SK-MEL-5 (cell line): ENCODE results near the gene SERGEF. TPM values are rescaled to one million over a fixed set of nuclear protein-coding genes. Genes with fewer than 3 reads are reported as not detected.
A peak's percentile ranks its signal among the peaks of the same experiment; 100 is the strongest.

Experiments
- DNase-seq: peaks from one replicate; pipeline ENCODE4 v3.0.0-alpha.2; 2016; ENCODE audit warnings: low read depth, low spot score
- in situ Hi-C: cut with HindIII; loops from 2 replicates; pipeline ENCODE4 v1.10.0; 2016; ENCODE audit warnings: low sequenced_read_pairs, high pct_unique_total_duplicates, low pct_unique_long_range_greater_than_20kb
- total RNA-seq: library from RNA; depleted of rRNA; stranded (reverse); fragments of >200 nt; shearing (Covaris generic); gene quantifications from 2 replicates; pipeline ENCODE4 v1.2.3, GENCODE V29; 2014

SERGEF gene
- total RNA-seq, 1 experiment from 2014 or later, result 35.1 TPM

- in situ Hi-C loops, result no loop called here
- no peak for DNase-seq
Observed at GRCh38 chr11:17764446-17765218, 248.2 kb downstream of the SERGEF start.

GRCh38 chr11:17763703-17764102 lies 249.1 kb downstream of the SERGEF start:
- DNase-seq, result no peak
- in situ Hi-C loops, result no loop called here

GRCh38 chr11:17763244-17763643 lies 249.6 kb downstream of the SERGEF start:
- in situ Hi-C loops, result no loop called here
- no peak for DNase-seq

DNA sequence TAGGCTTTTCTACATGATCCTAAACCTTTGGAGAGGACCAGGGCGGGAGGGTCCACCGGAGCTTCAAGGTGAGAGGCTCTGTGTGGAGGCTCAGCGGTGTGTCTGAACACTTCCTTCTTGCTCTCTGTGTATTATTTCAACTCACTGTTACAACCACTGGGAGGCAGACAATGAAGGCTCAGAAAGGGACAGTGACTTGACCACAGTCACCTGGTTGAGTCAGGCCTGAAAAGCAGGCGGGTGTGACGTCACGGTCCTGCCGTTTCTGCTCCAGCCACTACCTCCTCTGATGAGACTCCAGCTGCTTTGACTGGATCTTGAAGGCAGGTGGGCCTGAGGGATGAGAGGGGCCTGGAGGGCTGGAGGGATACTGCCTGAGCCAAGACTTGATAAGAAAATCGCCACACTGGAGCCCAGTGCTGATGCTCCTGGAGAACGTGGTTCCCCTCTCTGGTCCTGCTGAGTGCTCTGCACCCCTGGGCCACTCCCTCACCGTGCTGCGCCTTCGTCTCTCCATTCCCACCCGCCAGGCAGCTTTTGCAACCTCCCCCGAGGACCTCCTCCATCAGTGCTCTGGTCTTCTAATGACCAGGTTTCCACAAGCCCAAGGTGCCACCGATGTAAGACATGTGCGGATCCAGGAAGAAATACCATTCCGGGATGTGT lies 250.4 kb downstream of the SERGEF start:
- DNase-seq, result peak; percentile 44
- in situ Hi-C loops, result no loop called here

DNA sequence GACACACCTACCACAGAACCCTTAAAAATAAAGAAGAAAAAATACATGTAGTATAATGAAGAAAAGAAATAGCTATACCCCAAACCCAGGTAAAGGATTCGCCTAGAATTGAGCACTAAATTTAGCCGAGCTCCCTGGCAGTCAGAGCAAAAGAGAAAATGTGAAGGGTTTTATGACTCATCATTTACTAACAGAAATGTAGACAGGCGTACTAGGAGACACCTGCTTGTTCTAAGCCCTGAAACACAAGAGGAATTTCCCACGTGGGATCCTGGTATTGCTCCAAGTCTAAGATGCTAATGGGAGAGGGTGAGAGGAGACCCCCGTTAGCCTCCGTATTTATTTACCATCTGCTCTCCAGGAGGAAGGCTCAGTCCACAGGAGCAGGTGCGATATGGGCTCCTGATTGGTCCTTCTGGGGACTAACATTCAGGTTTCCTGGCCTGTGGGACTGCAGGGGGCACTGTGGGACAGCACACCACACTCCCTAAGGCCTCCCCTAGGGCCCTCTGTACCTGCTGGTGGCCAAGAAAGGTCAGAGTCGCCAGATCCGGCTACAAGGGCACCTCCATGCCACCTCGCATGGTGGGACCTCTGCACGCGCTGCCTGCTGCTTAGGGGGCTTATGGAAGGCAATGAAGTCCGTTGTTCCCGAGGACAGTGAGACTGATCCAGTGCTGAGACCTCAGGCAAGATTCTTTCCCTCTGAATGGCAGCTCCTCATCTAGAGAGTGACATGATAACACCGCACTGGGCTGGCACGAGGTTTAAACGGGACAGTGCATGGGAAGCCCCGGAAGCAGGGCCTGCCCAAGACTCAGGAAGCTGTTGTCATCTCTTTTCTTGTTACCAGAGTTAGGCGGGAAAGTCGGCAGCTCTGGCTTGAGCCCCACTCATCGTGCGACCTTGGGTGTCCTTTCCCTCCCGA lies 252.5 kb downstream of the SERGEF start:
- in situ Hi-C loops, result no loop called here

DNA sequence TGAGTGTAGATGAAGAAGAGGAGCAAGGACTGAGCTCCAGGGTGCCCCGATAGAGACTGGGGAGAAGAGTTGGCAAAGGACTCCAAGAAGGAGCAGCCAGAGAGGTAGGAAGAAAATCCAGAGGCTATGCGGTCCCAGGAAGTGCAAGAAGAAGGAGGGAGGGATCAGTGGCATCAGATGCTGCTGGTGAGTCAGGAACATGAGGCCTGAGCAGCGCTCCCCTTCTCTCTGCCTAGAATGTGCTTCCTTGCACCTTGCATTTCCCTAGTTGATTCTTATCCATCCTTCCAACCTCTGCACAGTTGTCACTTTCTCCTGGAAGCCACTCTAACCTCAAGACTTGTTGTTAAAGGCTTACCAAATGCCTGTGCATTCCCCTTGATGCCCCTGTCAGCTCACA lies 257.0 kb downstream of the SERGEF start:
- no peak for DNase-seq
- in situ Hi-C loops, result no loop called here

More for the DNA sequence above, 252.5 kb downstream of the SERGEF start:
- peak; percentile 70 for DNase-seq

DNA sequence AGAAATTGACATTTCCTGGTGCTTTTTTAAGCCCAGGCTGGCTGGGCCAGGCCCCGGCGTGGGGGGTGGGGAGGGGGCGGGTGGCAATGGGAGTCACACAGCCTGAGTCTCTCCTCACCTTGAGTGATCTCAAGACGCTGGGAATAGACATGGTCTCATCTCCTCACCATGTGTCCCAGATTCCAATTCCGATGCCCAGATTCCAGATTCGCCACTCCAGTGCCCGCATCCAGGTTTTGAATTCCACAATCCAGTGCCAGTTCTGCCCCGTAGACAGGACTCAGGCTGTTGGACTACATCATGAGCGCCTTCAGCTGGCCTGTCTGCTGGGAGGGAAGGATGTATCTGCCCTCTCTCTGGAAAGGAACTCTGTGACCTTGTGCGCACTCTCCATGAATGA lies 259.2 kb downstream of the SERGEF start:
- in situ Hi-C loops, result no loop called here
- DNase-seq, result no peak

- DNase-seq, result no peak
- in situ Hi-C loops, result no loop called here
Observed at GRCh38 chr11:17753153-17753552, 259.7 kb downstream of the SERGEF start.

DNA sequence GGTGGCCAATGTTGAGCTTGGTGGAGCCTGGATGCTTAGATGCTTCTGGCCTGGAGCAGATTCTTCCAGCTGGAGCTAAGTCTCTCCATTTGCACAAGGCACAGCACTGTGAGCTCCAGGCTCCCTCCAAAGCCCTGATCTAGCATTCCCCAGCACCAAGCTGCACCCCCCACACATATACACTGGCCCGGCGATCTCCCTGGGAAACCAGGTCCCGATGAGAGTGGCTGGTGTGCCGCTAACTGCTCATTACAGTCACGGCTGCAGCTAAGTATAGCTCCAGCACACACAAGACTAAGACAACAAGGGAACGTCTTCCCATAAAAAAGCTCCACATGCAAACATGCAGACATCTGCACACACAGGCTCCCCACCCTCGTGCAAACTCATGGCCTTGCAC lies 260.7 kb downstream of the SERGEF start:
- DNase-seq, result no peak
- in situ Hi-C loops, result no loop called here

- DNase-seq, result no peak
- in situ Hi-C loops, result no loop called here
Observed at GRCh38 chr11:17751558-17751957, 261.3 kb downstream of the SERGEF start.

DNA sequence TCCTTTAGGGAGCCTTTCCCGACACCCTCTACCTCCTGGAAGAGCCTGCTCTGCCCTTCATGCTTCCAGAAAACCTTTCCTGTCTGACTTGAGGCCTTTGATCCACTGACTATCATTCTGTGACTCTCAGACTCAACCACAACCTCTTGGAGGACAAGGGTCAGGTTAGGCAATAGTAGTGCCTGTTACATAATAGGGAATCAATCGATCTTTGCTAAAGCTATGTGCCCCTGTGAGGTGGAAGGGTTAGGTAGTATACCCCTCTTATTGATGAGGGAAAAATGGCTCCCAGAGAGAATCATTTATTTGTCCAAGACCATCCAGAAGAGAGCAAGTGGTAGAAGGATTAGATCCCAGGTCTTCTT lies 262.1 kb downstream of the SERGEF start:
- in situ Hi-C loops, result no loop called here
- no peak for DNase-seq

DNA sequence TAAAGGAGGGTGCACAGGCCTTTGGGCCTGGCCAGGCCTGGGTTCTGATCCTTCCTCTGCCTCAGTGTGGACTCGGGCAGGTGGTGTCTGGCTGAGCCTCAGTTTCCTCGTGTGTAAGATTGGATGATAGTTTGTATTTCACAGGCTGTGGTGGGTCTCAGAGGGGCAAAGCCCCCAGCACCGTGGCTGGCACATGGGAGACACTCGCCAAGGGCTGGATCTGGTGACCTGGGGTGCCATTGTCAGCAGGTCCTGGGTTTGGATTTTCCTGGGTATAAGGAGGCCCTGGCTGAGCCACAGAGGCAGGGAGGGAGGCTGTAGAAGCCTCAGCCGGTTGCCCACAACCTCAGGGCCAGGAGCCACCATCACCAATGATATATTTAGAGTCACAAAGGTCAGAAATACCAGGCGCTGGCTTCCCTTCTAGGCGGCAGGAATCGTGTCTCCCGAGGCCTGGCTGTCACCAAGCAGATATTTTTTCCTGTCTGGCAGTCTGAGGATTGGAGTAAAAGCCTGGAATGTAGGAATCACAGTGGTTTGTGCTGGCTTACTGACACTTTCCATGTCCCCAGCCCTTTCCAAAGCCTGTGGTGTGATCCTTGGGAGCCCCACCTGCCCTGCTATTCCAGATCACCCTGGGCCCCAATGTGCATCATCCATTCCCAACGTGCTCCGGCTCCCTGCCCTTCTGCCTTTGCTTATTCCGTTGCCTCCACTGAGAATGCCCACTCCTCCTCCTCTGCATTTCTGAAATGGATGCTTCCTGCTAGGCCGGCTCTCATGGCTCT lies 262.6 kb downstream of the SERGEF start:
- no peak for DNase-seq
- in situ Hi-C loops, result no loop called here

DNA sequence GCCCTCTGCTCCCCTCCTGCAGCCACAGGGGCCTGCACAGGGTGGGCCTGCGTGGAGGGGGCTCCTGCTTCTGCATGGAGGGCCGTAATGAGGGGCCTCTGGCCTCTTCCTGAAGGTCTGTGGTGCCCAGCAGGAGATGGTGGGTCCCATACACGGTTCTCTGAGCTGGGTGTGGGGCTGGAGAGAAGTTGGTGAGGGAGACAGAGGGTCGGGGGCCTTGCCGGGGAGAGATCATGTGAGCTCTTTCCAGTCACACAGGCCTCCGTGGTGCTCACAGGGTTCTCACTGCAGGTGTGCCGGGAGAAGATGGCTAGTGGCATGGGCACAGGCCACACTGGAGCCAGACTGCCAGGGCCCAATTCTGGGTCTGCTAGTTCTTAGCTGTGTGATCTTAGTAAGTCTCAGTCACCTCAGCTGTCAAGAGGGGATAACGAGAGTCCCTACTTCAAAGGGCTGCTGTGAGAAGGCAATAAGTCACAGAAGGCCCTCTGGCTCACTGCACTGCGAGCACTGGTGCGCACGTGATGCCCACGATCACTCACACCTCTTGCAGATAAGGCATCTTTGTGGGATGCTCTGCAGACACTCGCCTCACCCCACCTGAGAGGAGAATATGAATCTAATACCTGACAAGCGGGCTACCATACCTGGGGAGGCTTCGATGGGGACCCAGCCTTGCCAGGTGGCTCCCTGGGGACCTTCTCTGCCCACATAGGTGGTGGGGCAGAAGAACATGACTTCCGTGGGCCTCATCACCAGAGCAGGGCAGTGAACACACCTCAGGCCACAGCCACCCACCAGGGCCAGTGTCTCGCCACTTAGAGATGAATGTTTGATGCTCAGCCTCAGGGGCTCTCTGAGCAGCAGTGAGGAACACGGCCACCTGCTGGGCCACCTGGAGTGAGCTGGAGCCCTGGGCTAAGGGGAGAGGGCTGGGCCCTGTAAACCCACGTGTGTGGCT lies 263.8 kb downstream of the SERGEF start:
- no peak for DNase-seq
- in situ Hi-C loops, result no loop called here

DNA sequence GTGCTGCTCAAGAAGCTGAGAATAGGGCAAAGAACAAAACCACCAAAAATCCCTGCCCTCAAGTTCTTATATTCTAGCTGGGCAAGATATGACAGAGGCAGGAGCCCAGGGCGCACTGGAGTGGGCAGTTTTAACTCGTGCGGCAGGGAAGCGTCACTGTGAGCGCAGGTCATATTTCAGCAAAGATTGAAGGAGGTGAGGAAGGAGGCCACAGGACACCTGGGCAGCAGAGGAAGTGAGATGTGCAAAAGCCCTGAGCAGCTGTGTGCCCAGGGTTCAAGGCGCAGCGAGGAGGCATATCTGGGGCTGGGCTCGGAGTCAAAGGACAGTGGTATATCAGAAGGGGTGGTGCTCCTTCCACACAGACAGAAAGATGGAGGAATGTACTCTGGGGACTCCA lies 264.8 kb downstream of the SERGEF start:
- in situ Hi-C loops, result no loop called here
- DNase-seq, result no peak

DNA sequence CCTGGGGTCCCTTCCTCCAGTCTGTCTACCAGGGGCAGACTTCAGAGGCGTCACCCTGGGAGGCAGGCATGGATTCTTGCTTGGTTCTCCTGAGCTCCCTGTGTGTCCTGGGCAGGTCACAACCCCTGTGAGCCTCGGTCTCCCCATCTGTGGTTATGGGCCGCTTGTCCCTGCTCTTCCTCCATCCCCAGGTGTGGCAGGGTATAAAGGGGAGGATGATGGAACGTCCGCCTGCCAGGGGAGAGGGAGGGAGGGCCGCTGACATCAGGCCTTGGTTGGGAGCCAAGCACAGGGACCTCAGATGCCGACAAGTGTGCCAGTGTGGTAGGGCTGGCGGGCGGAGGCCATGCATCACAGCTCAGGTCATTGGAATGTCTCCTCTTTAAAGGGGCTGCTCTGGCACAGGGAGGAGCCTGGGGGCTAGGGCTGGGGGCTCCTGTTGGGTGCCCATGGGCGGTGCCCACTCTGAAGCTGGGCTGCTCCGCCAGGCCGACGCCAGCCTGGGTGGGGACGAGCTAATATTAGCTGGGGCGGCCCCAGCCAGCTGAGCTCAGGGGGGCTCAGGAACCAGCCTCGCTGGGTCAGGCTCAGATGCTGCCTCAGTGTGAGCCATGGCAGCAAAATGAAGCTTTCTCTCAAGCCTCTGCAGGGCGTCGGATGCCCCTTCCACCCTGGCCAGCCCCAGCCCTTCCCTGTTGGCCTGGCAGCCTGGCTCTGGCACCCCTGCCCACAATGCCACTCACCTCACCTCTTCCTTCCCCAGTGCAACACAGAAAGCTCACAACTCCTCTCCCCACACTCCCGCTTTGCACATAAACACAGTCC lies 265.5 kb downstream of the SERGEF start:
- in situ Hi-C loops, result no loop called here
- DNase-seq, result no peak

DNA sequence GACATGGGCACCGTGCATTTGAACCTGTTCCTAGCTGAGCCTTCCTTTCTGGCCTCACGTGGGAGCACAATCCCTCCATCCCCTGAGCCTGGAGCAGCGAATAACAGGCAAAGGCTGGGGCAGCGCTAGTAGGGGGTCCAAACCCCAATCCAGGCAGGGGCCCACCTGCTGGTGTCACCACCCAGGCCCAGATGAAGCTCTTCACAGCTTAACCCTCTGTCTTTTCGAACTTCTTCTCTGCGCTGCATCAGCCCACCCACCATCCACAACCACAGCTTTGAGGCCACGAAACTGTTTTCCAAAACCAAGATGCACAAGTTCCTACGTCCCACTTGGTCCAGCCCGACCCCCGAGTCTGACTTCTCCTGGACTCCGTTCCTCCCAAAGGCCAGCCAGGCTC lies 266.8 kb downstream of the SERGEF start:
- DNase-seq, result no peak
- in situ Hi-C loops, result no loop called here
